HEK293 (cell line): Measurements from ENCODE around the gene GJC1.

ENCODE experiments used
- CTCF ChIA-PET: fragments of 350-600 bp; formaldehyde crosslinking; extraction: SDS; loops from one replicate; lab custom pipeline; 2021; ENCODE audit warnings: antibody characterized with exemption; lab: Yijun Ruan, JAX
- POLR2A ChIA-PET: fragments of 300-600 bp; formaldehyde crosslinking; extraction: SDS; loops from one replicate; lab custom pipeline; 2020; ENCODE audit warnings: antibody characterized with exemption, inconsistent platforms; lab: Yijun Ruan, JAX
- H3K27ac ChIP-seq: fragments of 200-500 bp; sonication (Bioruptor generic); 2 replicates; pipeline ENCODE4 v1.5.1; 2014; ENCODE audit warnings: low read depth, low read length, control low read depth, inconsistent platforms; ENCODE audit errors: extremely low read depth
- H3K36me3 ChIP-seq, 2 experiments: fragments of 200-500 bp in 1 of 2; sonication (Bioruptor generic) in 1 of 2; 1 replicate in 1 of 2; 2 replicates in 1 of 2; pipeline ENCODE4 v1.5.1; 2014 to 2017; ENCODE audit warnings: inconsistent platforms in 2 of 2, low read length in 2 of 2; ENCODE audit not compliant: control insufficient read depth in 2 of 2, insufficient read depth in 1 of 2
- H3K4me1 ChIP-seq: fragments of 200-500 bp; sonication (Bioruptor generic); 2 replicates; pipeline ENCODE4 v1.5.1; 2014; ENCODE audit warnings: mild to moderate bottlenecking, low read length, inconsistent platforms; ENCODE audit not compliant: control insufficient read depth, insufficient read depth
- H3K4me3 ChIP-seq: 2 replicates; pipeline ENCODE4 v1.5.1; 2011; ENCODE audit warnings: low read depth, mild to moderate bottlenecking, control low read depth, low read length, moderate library complexity
- H3K9me3 ChIP-seq: fragments of 200-500 bp; sonication (Bioruptor generic); 2 replicates; pipeline ENCODE4 v1.5.1; 2014; ENCODE audit warnings: low read depth, low read length, inconsistent platforms; ENCODE audit not compliant: control insufficient read depth, insufficient read depth
- KLF8 ChIP-seq: fragments of 450-650 bp; formaldehyde crosslinking; IDR thresholded peaks from 2 replicates; pipeline ENCODE4 v1.5.1; 2016; ENCODE audit warnings: missing biosample characterization, missing genetic modification characterization
- OVOL3 ChIP-seq: fragments of 450-650 bp; formaldehyde crosslinking; IDR thresholded peaks from 2 replicates; pipeline ENCODE4 v1.5.1; 2016; ENCODE audit warnings: missing biosample characterization, missing genetic modification characterization
- YY1 ChIP-seq: fragments of 450-650 bp; formaldehyde crosslinking; IDR thresholded peaks from 2 replicates; pipeline ENCODE4 v1.5.1; 2018; ENCODE audit warnings: missing biosample characterization, missing genetic modification characterization
- ZFP3 ChIP-seq: fragments of 450-650 bp; formaldehyde crosslinking; IDR thresholded peaks from 2 replicates; pipeline ENCODE4 v1.5.1; 2016; ENCODE audit warnings: low read depth, missing biosample characterization, missing genetic modification characterization
- ZNF16 ChIP-seq: fragments of 450-650 bp; formaldehyde crosslinking; IDR thresholded peaks from 2 replicates; pipeline ENCODE4 v1.5.1; 2016; ENCODE audit warnings: low read depth, missing biosample characterization, missing genetic modification characterization
- ZNF423 ChIP-seq: fragments of 450-650 bp; formaldehyde crosslinking; IDR thresholded peaks from 2 replicates; pipeline ENCODE4 v1.5.1; 2016; ENCODE audit warnings: missing biosample characterization, missing genetic modification characterization
- ZNF473 ChIP-seq: fragments of 450-650 bp; formaldehyde crosslinking; IDR thresholded peaks from 2 replicates; pipeline ENCODE4 v1.5.1; 2017; ENCODE audit warnings: missing biosample characterization, missing genetic modification characterization
- ZNF596 ChIP-seq: fragments of 450-650 bp; IDR thresholded peaks from 2 replicates; pipeline ENCODE4 v1.5.0; 2018; ENCODE audit warnings: missing biosample characterization, mild to moderate bottlenecking, missing genetic modification characterization, moderate library complexity
- ZNF600 ChIP-seq: fragments of 450-650 bp; formaldehyde crosslinking; IDR thresholded peaks from 2 replicates; pipeline ENCODE4 v1.5.1; 2016; ENCODE audit warnings: missing biosample characterization, missing genetic modification characterization
- ZNF747 ChIP-seq: fragments of 450-650 bp; formaldehyde crosslinking; IDR thresholded peaks from 2 replicates; pipeline ENCODE4 v1.5.1; 2016; ENCODE audit warnings: missing biosample characterization, missing genetic modification characterization
- ZNF830 ChIP-seq: fragments of 450-650 bp; IDR thresholded peaks from 2 replicates; pipeline ENCODE4 v1.5.0; 2018; ENCODE audit warnings: missing biosample characterization, missing genetic modification characterization, low read depth, mild to moderate bottlenecking, moderate library complexity
- TF ChIP-seq, protein P1 (sequence below): fragments of 450-650 bp; formaldehyde crosslinking; IDR thresholded peaks from 2 replicates; pipeline ENCODE4 v1.5.1; 2016; ENCODE audit warnings: missing biosample characterization, missing genetic modification characterization, borderline replicate concordance
- TF ChIP-seq, protein P2 (sequence below): fragments of 450-650 bp; formaldehyde crosslinking; IDR thresholded peaks from 2 replicates; pipeline ENCODE4 v1.5.1; 2017; ENCODE audit warnings: missing biosample characterization, missing genetic modification characterization
- TF ChIP-seq, protein P3 (sequence below): fragments of 450-650 bp; formaldehyde crosslinking; IDR thresholded peaks from 2 replicates; pipeline ENCODE4 v1.5.1; 2017; ENCODE audit warnings: missing biosample characterization, missing genetic modification characterization
- TF ChIP-seq, protein P4 (sequence below): fragments of 450-650 bp; formaldehyde crosslinking; conservative IDR thresholded peaks from 2 replicates; pipeline ENCODE4 v1.5.1; 2016; ENCODE audit warnings: low read depth, missing biosample characterization, missing genetic modification characterization

Gene GJC1

DNA sequence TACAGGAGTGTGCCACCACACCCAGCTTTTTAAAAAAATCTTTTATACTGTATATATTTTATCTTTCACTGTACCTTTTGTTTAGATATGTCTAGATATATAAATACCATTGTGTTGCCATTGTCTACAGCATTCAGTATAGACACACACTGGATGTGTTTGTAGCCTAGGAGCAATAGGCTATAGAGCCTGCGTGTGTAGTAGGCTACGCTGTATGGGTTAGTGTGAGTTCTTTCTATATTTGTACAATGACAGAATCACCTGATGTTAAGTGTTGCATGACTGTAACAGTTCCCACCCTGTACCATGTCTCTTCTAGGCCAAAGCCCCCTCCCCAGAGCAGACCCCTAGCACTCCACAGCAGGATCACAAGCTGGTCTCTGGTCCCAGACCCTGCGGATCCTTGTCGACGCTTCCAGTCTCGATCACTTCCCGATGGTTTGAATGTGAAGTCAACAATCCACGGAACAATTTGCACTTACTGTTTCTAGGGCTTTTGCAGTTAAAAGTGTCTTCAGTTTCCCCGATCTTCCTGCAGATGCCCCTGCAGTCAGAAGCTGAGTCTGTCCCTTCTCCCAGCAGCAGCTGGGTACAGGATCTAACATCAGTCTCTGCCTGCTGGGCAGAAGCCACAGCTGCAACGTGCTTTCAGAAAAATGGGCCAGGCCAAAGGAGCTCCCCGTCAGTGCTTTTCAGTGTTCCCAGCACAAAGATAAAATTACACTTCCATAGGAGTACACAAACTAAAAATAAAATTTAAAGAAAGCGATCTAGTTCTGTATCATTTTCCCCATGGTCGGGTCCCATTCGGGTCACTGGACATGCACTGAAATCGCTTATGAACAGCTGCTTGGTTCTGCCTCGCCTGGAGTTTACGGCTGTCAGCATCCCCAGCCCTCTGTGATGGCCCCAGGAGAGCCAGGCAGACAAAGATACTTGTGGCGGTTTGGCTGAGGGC lies 35.9 kb downstream of the GJC1 start:
- CTCF ChIA-PET = interaction anchor here (0.6 to 2.4 kb wide), 5 partner anchors 15 to 228 kb away, joined by 3 to 14 read pairs (median 7); no protein-coding TSS in a partner anchor
- no peak overlapping the region for H3K4me3 ChIP-seq

DNA sequence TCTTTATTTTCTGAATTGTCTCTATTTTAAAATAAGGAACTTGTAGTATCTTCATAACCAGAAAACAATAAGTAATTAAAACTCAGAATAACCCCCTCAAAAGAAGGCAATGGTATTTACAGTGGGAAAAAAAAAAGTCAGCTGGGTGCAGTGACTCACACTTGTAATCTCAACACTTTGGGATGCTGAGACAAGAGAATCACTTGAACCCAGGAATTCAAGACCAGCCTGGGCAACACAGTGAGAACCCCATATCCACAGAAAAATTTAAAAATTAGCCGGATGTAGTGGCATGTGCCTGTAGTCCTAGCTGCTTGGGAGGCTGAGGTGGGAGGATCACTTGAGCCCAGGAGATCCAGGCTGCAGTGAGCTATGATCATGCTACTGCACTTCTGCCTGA lies 37.8 kb downstream of the GJC1 start:
- Histone ChIP-seq H3K9me3 (no peaks in the 10 kb centered on the region), H3K4me1 (no peaks in the 10 kb centered on the region), H3K4me3 (no peak overlapping the region), H3K27ac (no peak overlapping the region), H3K36me3 (peaks cover 3% of the 10 kb centered on the region in 2 experiments; a peak in 2 of 3 replicates)
- ChIA-PET POLR2A (no interaction called here), CTCF (interaction anchor here (1.2 to 1.4 kb wide), 2 partner anchors 13 to 18 kb away, joined by 3 to 4 read pairs; no protein-coding TSS in a partner anchor)
- TF ChIP-seq ZNF830 (tag by site-specific recombination) = no peak
- TF ChIP-seq ZNF747 (tag by site-specific recombination) = no peak
- no peak for TF ChIP-seq KLF8 (tag by site-specific recombination)
- TF ChIP-seq, protein P1, sequence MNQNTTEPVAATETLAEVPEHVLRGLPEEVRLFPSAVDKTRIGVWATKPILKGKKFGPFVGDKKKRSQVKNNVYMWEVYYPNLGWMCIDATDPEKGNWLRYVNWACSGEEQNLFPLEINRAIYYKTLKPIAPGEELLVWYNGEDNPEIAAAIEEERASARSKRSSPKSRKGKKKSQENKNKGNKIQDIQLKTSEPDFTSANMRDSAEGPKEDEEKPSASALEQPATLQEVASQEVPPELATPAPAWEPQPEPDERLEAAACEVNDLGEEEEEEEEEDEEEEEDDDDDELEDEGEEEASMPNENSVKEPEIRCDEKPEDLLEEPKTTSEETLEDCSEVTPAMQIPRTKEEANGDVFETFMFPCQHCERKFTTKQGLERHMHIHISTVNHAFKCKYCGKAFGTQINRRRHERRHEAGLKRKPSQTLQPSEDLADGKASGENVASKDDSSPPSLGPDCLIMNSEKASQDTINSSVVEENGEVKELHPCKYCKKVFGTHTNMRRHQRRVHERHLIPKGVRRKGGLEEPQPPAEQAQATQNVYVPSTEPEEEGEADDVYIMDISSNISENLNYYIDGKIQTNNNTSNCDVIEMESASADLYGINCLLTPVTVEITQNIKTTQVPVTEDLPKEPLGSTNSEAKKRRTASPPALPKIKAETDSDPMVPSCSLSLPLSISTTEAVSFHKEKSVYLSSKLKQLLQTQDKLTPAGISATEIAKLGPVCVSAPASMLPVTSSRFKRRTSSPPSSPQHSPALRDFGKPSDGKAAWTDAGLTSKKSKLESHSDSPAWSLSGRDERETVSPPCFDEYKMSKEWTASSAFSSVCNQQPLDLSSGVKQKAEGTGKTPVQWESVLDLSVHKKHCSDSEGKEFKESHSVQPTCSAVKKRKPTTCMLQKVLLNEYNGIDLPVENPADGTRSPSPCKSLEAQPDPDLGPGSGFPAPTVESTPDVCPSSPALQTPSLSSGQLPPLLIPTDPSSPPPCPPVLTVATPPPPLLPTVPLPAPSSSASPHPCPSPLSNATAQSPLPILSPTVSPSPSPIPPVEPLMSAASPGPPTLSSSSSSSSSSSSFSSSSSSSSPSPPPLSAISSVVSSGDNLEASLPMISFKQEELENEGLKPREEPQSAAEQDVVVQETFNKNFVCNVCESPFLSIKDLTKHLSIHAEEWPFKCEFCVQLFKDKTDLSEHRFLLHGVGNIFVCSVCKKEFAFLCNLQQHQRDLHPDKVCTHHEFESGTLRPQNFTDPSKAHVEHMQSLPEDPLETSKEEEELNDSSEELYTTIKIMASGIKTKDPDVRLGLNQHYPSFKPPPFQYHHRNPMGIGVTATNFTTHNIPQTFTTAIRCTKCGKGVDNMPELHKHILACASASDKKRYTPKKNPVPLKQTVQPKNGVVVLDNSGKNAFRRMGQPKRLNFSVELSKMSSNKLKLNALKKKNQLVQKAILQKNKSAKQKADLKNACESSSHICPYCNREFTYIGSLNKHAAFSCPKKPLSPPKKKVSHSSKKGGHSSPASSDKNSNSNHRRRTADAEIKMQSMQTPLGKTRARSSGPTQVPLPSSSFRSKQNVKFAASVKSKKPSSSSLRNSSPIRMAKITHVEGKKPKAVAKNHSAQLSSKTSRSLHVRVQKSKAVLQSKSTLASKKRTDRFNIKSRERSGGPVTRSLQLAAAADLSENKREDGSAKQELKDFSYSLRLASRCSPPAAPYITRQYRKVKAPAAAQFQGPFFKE (tag by site-specific recombination) = no peak
- TF ChIP-seq, protein P2, sequence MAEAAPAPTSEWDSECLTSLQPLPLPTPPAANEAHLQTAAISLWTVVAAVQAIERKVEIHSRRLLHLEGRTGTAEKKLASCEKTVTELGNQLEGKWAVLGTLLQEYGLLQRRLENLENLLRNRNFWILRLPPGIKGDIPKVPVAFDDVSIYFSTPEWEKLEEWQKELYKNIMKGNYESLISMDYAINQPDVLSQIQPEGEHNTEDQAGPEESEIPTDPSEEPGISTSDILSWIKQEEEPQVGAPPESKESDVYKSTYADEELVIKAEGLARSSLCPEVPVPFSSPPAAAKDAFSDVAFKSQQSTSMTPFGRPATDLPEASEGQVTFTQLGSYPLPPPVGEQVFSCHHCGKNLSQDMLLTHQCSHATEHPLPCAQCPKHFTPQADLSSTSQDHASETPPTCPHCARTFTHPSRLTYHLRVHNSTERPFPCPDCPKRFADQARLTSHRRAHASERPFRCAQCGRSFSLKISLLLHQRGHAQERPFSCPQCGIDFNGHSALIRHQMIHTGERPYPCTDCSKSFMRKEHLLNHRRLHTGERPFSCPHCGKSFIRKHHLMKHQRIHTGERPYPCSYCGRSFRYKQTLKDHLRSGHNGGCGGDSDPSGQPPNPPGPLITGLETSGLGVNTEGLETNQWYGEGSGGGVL = no peak
- no peak for TF ChIP-seq ZFP3 (tag by site-specific recombination)
- no peak for TF ChIP-seq YY1 (tag by site-specific recombination)
- no peak for TF ChIP-seq OVOL3 (tag by site-specific recombination)
- TF ChIP-seq, protein P3, sequence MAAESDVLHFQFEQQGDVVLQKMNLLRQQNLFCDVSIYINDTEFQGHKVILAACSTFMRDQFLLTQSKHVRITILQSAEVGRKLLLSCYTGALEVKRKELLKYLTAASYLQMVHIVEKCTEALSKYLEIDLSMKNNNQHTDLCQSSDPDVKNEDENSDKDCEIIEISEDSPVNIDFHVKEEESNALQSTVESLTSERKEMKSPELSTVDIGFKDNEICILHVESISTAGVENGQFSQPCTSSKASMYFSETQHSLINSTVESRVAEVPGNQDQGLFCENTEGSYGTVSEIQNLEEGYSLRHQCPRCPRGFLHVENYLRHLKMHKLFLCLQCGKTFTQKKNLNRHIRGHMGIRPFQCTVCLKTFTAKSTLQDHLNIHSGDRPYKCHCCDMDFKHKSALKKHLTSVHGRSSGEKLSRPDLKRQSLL (tag by site-specific recombination) = no peak
- TF ChIP-seq, protein P4, sequence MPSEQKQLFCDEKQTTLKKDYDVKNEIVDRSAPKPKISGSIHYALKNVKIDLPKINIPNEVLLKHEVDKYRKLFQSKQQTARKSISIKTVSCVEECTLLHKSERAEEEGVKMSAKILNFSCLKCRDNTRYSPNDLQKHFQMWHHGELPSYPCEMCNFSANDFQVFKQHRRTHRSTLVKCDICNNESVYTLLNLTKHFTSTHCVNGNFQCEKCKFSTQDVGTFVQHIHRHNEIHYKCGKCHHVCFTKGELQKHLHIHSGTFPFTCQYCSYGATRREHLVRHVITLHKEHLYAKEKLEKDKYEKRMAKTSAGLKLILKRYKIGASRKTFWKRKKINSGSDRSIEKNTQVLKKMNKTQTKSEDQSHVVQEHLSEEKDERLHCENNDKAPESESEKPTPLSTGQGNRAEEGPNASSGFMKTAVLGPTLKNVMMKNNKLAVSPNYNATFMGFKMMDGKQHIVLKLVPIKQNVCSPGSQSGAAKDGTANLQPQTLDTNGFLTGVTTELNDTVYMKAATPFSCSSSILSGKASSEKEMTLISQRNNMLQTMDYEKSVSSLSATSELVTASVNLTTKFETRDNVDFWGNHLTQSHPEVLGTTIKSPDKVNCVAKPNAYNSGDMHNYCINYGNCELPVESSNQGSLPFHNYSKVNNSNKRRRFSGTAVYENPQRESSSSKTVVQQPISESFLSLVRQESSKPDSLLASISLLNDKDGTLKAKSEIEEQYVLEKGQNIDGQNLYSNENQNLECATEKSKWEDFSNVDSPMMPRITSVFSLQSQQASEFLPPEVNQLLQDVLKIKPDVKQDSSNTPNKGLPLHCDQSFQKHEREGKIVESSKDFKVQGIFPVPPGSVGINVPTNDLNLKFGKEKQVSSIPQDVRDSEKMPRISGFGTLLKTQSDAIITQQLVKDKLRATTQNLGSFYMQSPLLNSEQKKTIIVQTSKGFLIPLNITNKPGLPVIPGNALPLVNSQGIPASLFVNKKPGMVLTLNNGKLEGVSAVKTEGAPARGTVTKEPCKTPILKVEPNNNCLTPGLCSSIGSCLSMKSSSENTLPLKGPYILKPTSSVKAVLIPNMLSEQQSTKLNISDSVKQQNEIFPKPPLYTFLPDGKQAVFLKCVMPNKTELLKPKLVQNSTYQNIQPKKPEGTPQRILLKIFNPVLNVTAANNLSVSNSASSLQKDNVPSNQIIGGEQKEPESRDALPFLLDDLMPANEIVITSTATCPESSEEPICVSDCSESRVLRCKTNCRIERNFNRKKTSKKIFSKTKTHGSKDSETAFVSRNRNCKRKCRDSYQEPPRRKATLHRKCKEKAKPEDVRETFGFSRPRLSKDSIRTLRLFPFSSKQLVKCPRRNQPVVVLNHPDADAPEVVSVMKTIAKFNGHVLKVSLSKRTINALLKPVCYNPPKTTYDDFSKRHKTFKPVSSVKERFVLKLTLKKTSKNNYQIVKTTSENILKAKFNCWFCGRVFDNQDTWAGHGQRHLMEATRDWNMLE (tag by site-specific recombination) = no peak
- TF ChIP-seq ZNF473 (tag by site-specific recombination) = no peak
- TF ChIP-seq ZNF596 (tag by site-specific recombination) = no peak
- TF ChIP-seq ZNF600 (tag by site-specific recombination) = no peak

More for the DNA sequence above, 35.9 kb downstream of the GJC1 start:
- TF ChIP-seq ZNF16 (tag by site-specific recombination) (no peak), ZNF423 (tag by site-specific recombination) (no peak)
- TF ChIP-seq, protein P2 = no peak
- H3K9me3 ChIP-seq = no peaks in the 10 kb centered on the region
- H3K4me1 ChIP-seq = no peaks in the 10 kb centered on the region
- POLR2A ChIA-PET = interaction anchor here (0.7 to 1.4 kb wide), 3 partner anchors 12 to 36 kb away, joined by 3 to 4 read pairs (median 3); no protein-coding TSS in a partner anchor
- no peak overlapping the region for H3K27ac ChIP-seq
- peaks cover 5 to 10% of the 10 kb centered on the region in 2 experiments; a peak in 2 of 3 replicates for H3K36me3 ChIP-seq
